IPS-NIHi7 (cell line): Measurements from ENCODE around the gene WDPCP.
"Not testable (repeated sequence)": the region's sequence is repeated elsewhere in the genome, so short reads cannot be mapped to it uniquely, and the experiment has no call there.

Experiments
- DNase-seq: peaks from one replicate; pipeline ENCODE4 v3.0.0; 2012; ENCODE audit warnings: mixed read lengths; ENCODE audit errors: extremely low spot score

The WDPCP gene

DNA sequence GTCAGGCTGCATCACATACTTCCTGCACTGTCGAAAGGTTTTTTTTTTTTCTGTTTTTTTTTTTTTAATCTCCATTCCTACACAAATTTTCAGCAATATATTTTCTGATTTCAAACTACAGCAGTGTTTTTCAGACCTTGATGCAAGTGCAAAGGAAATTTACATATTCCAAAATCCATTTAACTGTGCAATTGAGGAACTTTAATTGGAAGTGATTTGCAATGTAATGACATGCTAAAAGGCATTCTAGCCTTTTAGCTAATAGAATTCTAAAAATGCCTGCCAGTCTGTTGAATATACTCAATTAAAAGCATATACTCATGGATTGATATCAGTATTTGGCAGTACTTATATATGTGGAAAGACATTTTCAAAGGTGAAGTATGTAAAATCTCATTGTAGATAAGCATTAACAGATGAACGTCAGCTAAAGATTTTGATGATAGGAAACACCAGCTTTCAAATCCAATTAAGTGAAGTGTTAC lies 327.1 kb downstream of the WDPCP start:
- no peak for DNase-seq

DNA sequence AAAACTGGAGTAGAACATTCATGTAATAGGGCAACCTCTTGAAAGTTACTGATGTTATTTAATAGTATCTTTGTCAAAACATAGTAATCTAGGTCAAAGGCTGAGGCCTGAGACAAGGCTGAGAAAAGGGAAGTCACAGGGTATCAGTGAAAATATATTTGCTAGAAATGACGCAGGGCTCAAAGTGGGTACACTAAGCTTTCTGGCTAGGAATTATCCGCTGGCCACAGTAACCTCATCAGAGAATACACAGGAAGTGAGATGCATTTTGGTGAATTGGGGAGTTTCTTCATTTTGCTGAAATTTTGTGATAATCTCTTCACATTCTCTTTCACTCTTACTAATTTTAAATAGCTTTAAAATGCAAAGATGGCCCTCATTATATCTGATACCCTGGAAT lies 330.8 kb downstream of the WDPCP start:
- no peak for DNase-seq

DNA sequence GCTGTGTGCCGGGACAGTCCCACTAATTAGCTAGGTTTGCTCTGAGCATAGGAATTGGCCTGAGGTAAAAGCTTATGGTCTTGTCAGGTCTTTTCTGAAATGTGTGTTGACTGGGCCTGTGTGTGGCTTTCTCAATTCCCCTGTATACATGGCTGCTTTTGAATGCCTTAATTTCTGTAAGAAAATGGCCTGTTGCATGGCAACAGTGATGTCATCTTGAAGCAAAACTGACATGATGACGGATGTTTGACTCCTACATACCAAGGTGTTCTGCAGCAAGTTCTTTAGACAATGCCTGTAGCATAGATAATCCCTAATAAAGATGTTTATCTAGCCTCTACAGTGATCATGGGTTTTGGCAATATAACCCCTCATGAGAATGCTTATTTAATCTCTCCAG lies 339.1 kb downstream of the WDPCP start:
- no peak for DNase-seq

DNA sequence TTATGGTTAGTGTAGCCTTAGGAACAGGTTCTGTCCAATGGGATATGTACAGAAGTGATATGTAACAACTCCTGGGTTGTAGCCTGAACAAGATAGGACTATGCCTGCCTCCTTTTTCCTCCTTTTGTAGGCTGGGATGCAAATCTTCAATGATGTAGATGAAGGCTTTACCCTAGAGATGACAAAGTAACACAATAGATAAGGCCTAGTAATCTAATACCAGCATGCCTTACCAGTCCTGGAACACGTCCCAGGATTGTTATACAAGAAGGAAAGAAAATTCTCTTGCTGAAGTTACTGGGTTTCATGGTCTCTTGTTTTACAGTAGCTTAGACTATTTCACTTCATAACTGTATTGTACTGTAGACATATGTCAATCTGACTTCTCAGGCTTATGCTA lies 345.5 kb downstream of the WDPCP start:
- no peak for DNase-seq

DNA sequence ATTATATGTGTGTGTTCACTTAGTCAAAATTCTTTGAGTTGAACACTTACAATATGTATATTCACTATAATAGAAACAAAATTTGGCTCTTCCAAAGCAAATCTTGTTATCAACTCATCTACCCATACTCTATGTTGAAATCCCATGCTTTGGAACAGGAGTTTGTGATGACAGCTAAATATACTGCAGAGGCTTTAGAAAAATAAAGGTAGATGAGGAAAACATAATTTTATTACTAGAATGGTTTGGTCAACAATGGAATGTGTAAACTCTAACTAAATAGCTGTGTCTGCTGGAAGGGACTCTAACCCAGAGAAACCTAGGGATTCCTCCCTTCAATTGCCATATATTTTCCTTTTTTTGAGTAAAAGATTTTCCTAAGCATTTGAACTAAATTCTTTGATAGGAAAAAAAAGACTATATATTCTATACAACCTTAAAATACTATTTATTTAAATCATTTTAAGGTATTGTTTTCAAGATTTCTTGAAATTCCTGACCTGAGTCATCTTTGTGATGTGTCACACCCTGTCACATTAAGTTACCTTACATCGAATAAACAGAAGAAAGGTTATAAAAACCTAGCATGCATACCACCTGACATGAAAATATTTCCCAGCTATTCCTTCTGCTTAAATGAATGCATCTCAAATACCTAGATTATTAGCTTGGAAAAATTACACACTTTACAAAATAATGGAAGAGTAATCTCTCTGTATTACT lies 362.2 kb downstream of the WDPCP start:
- DNase-seq, result no peak

DNA sequence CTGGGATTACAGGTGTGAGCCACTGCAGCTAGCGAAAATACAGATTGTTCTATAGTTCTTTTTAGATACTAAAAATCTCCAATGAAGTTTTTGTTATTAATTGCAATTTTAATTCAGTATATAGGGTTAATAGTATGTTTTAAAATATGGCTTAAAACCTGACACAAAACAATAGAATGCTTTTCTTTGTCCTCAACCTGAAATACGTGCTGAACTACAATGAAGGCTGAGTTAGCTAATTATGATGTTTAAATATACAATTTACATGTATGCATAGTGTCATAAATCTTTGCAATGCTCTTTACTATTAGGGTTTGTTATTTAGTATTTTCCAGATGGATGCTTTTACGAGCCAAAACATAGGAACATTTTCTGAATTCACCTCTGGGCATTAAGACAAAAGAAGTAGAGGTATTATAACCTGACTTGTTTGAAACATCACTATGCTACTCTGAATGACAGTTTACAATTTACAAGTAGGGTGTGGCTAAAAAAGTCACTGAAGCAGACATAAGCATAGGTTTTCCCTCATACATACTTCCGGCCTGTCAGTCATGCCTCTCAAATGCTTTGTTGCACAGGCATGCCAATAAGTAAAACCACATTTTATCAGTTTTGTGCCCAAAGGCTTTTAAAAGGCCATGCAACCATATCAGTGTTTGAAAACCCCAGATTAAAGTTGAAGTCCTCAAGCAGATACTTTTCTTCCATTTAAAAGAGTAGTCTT lies 369.3 kb downstream of the WDPCP start:
- DNase-seq, result no peak

DNA sequence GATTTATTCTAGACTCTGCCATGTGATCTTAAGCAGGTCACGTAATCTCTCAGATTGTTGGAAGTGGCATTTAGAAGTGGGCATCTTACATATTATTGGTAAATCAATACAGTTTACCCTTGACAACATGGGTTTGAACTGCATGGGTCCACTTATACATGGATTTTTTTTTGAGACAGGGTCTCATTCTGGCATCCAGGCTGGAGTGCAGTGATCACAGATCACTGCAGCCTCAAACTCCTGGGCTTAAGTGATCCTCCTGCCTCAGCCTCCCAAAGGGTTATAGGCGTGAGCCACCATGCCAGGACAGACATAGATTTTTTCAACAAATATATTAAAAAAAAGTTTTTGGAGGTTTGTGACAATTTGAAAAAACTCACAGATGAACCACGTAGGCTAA lies 393.0 kb downstream of the WDPCP start:
- no peak for DNase-seq

DNA sequence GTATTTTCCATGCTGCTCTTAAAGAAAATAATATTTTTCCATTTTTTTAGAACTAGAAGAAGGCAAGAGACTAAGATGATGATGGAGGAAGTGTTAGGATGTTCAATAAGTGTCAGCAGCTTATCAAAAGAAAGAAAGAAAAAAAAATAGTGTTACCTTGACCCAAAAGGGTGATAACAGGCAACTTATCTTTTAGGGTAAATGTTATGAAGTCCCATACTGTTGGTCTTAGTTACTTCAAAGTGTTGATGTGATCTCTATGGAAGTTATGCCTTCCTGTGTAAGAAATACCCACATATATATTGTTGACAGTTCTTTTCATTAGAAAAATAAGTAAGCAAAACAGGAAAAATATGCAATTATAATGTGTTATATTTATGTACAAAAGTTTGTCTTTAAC lies 394.1 kb downstream of the WDPCP start:
- DNase-seq, result no peak

DNA sequence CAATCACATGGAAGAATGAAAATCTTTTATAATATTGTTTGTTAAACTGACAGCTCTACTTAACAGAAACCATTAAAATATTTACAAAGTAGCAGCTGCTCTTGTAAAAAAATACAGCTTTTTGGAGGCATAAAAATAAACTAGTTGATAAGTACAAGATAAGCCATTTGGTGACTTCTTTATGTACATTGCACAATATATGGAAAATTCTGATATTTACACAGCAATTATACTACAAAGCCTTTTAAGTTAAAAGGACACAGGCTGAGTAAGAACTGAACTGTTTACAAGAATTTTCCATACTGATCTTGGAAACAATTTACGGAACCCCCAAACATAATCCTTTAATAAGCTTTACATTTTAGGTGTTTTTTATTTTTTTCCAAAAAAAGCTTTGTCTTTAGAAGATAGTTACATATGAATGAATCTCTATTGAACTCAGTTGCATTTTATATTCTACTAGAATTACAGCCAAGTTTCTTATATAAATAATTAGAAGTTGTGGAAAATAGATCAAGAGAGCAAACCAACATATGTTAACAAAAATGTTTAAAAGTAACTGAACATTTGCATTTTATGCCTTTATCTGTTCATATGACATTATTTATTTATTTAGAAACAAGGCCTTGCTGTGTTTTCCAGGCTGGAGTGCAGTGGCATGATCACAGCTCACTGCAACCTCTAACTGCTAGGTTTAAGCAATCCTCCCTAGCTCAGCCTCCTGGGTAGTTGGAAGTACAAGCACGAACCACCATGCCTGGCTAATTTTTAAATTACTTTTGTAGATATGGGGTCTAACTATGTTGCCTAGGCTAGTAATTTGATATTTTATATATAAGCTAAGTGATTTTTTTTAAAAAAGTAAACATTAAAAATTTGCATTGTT lies 395.1 kb downstream of the WDPCP start:
- no peak for DNase-seq

DNA sequence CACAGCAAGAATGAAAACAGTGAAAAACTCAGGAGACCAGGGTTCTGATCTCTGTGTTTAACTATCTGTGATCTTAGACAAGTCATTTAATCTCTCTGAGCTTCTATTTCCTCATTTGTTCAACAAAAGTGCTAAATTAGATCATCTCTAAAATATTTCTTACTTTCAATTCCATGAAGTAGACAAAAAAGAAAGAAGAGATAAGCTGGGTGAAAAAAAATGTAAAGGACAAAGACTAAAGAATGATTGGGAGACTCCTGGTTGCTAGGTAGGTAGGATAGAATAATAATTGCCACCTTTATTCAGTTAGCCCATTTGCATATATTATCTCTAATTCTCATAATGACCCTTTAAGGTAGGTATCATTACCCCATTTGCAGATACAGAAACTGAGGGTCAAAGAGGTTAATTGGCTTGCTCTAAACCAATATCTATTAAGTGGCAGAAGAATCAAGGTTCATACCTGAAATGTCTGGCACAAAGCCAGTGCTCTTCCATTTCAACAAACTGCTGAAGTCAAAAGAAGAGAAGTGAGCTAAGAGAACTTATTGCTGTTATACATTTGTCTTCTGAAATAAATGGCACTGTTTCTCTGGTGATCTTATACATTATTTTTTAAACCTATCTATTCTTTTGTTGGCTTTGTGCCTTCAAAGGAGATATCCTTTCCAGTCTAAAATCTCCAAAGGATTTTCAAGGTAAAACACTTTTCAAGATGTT lies 395.9 kb downstream of the WDPCP start:
- no peak for DNase-seq

DNA sequence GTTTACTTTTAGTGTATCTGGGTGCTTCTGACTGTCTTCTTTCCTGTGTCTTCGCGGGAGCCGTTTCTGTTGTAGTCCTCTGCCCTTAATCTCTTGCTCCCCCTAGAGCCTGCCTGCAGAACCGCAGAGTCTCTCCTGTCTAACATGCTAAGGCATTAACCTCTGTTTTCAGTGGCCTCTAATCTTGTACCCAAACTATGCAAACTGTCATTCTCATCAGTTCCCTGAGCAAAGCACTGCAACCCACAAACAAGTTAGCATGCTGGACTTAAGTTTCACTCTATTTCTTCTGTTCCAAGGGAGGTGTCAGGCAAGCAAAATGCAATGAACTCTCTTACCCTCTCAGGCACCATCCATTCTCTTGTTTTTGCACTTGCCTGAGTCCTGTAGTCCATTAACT lies 399.3 kb downstream of the WDPCP start:
- peak; percentile 75 for DNase-seq

DNA sequence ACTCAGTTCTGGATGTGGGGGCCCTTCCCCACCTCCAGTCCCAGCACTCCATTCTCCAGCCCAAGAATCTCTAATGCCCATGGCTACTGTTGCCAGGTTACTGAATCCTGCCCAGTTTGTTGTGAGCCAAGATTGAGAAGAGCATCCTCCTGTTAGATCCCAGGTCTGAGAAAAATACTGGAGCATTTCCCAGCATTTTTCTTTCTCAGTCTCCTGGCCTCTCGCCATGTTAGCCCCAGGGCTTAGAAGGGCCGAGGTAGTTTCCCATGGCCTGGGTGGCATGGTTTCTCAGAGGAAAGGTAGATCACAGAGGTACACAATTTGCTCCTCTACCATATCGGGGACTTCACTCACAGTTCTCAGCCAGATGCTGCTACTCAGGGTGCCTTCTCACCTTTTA lies 401.9 kb downstream of the WDPCP start:
- no peak for DNase-seq

DNA sequence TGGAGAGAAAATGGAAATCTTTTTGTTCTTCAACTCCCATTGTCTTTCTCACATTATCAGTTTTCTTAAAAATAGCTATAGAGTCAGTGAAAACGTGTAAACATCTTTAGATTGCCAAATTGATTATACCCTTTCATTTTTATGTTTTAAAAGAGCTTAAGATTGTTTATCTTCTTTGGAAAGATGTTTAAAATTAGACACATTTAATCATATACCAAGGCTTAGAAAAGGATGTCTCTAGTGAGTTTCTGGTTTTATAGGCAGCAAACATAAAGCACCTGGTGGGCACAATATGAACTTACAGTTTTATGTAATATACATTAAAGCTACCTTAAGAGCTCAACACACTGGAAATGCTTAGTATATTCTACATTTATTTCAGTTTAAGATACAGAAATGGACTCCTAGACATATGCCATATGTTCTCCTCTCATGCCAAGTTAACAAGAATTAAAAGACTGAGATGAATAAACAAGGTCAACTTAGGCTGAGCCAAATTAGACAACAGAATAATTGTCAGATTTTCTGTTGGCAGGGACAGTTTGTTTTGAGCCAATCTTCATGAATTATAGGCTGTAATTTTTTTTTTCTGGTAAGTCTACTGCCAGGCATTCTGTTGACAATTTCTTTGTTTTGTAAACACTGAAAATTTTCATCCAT lies 425.0 kb downstream of the WDPCP start:
- no peak for DNase-seq

DNA sequence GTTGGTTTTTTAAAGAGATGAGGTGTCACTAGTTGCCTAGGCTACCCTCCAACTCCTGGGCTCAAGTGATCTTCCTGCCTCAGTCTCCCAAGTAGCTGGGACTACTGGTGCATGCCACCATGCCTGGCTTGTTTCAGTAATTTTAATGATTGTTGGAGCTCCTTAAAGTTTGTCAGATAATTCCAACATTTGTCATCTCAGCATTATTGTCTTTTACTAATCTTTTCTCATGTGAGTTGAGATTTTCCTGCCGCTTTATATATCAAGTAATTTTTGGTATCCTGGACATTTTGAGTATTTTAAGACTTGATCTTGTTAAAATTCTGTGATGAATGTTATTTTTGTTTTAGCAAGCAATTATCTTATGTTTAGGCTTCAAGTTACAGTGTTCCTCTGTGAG lies 429.0 kb downstream of the WDPCP start:
- no peak for DNase-seq

DNA sequence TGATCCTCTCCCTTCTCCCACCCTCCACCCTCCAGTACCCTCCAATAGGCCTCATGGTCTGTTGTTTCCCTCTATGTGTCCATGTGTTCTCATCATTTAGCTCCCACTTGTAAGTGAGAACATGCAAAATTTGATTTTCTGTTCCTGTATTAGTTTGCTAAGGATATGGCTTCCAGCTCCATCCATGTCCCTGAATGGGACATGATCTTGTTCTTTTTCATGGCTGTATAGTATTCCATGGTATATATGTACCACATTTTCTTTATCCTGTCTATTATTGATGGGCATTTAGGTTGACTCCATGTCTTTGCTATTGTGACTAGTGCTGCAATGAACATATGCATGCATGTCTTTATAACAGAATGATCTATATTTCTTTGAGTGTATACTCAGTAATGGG lies 451.6 kb downstream of the WDPCP start:
- not testable (repeated sequence) for DNase-seq

DNA sequence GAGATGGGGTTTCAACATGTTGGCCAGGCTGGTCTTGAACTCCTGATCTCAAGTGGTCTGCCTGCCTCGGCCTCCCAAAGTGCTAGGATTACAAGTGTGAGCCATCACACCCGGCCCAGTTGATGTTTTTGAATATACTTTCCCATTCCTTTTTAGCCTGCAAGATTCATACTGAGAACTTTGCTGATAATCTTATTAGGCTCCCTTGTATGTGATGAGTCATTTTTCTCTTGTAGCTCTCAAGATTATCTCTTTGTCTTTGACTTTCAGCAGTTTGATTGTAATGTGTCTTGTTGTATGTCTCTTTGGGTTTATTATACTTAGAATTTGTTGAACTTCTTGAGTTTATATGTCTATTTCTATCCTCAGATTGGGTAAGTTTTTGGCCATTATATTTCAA lies 456.3 kb downstream of the WDPCP start:
- no peak for DNase-seq

DNA sequence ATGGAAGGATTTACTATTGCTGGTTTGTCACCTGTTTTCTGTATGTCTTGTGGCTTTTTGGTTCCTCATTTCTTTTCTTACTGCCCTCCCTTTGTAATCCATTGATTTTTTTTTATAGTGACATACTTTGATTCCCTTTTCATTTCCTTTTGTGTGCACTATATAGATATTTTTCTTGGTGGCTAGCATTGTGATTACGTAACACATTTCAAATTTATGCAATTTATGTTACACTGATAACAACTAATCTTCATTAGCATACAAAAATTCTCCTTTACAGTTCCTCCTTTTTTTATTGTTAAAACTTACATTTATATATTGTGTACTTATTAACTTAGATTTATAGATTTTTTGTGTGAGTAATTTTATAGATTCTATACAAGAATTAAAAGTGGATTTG lies 457.1 kb downstream of the WDPCP start:
- DNase-seq, result no peak

DNA sequence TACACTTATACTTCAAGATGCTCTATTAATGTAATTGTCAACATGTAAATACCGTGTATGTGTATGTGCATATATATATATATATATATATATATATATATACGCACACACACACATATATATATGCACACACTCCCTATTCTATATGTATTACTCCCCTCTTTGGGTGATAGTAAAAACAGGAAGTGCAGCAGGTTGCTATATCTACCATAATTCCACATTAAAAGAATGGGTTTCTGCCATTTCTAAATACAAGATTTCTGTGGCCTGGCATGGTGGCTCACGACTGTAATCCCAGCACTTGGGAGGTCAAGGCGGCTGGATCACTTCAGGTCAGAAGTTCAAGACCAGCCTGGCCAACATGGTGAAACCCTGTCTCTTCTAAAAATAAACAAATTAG lies 460.7 kb downstream of the WDPCP start:
- no peak for DNase-seq

DNA sequence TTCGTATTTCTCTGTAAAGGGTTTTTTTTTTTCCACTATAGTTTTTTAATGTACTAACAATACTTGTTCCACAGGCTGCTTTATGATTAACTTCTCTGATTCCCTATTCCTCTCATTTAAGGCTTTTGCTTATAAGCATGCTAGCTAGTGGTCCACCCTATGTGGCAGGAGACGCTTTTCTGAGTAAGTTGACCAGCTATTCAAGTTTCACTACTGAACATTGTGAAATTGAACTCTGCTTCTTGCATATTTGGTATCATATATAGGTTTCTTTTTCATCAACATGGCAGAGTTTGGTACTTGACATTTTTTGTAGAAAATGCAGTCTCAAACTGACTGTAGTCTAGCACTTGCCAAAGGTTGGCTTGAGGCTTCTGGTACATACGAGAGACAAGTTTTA lies 463.4 kb downstream of the WDPCP start:
- DNase-seq, result no peak

DNA sequence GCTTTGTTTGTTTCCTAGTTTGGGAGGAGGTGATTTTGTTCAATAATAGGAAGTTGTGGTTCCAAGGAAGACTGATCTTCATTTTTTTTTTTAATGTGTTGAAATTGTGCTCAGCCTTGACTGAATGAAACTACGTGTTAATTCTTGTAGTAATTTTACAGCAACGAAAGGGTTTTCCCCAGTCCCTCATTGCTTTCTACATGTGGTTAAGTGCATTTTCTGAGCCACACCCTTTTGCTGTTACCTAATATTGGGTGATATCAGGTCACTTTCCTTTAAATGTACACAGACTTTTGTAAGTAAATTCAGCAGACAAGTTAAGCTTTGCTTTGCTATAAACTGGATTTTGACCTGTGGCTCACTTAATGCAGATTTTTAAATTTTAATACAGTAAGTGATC lies 464.1 kb downstream of the WDPCP start:
- no peak for DNase-seq

DNA sequence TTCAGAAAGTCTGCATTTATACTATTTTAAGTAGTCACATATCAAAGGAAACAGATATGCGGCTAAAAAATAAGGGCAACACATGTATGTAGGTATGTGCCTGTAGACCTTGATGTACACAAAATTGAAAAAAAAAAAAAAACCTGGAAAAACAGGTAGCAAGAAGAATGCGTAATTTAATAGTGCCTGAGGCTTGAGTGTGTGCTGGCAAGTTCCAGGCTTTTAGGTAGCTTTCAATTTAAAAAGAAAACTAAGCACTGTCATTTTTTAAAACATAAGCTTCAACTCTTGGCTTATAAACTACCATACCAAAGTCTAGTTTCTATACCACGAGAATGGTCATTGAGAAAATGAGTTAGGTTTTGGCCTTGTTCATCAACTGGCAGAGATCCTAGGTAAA lies 465.4 kb downstream of the WDPCP start:
- no peak for DNase-seq
